Measurements from ENCODE around the gene MT1F. TPM values are rescaled to one million over a fixed set of nuclear protein-coding genes. Genes with fewer than 3 reads are reported as not detected.
A peak's percentile ranks its signal among the peaks of the same experiment; 100 is the strongest.

MT1F gene
- total RNA-seq, 1 experiment from 2014 or later = 7.3 TPM

DNA sequence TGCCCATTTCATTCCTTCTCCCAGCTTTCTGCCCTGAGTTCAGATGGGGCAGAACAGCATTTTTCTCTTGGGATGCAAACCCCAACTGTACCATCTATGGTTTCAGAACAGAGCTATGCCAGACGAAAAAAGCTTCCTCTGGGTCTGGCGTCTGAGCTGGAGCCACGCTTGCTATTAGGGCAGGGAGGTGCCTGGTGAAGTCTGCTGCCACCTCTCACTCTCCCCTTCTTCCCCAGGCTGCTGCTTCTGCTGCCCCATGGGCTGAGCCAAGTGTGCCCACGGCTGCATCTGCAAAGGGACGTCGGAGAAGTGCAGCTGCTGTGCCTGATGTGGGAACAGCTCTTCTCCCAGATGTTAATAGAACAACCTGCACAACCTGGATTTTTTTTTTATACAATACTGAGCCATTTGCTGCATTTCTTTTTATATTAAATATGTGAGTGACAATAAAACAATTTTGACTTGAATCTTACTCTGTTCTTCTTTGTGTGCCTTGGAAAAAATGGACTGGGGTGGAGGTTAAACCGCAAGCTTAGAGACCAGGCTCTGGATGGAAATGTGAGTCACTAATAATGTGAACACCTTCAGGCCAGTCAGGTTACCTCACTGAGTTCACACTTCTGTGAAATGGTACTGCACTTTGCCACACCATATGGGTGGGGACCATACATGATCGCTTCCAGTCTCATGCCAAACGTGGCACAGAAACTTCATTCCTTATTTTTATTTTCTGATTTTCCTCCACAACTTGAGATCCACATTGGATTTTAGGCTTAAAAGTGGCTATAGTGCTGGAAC lies 20.9 kb upstream of the MT1F start:
- TF ChIP-seq, protein P1, sequence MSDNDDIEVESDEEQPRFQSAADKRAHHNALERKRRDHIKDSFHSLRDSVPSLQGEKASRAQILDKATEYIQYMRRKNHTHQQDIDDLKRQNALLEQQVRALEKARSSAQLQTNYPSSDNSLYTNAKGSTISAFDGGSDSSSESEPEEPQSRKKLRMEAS (IDR thresholded peaks at IDR 0.05) = no peak
- TF ChIP-seq, protein P2, sequence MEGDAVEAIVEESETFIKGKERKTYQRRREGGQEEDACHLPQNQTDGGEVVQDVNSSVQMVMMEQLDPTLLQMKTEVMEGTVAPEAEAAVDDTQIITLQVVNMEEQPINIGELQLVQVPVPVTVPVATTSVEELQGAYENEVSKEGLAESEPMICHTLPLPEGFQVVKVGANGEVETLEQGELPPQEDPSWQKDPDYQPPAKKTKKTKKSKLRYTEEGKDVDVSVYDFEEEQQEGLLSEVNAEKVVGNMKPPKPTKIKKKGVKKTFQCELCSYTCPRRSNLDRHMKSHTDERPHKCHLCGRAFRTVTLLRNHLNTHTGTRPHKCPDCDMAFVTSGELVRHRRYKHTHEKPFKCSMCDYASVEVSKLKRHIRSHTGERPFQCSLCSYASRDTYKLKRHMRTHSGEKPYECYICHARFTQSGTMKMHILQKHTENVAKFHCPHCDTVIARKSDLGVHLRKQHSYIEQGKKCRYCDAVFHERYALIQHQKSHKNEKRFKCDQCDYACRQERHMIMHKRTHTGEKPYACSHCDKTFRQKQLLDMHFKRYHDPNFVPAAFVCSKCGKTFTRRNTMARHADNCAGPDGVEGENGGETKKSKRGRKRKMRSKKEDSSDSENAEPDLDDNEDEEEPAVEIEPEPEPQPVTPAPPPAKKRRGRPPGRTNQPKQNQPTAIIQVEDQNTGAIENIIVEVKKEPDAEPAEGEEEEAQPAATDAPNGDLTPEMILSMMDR (IDR thresholded peaks at IDR 0.05 in 2 of 3, conservative IDR thresholded peaks at IDR 0.05 in 1 of 3; ENCODE audit: borderline replicate concordance in 1 of 3, insufficient read depth in 1 of 3, low read depth in 2 of 3, low read length in 2 of 3) = no peak
- TF ChIP-seq YY1 (IDR thresholded peaks at IDR 0.05; ENCODE audit: extremely low read depth, insufficient replicate concordance, low read depth, low read length) (no peak), TCF7L2 (IDR thresholded peaks at IDR 0.05; ENCODE audit: borderline replicate concordance, extremely low read depth, insufficient read depth, insufficient read length) (no peak), CBX3 (IDR thresholded peaks at IDR 0.05; ENCODE audit: low read depth) (no peak), ZNF274 (IDR thresholded peaks at IDR 0.05; ENCODE audit: low read depth, low read length) (no peak), JUND (IDR thresholded peaks at IDR 0.05) (no peak), ELF1 (IDR thresholded peaks at IDR 0.05; ENCODE audit: borderline replicate concordance, low read depth) (no peak), EZH2phosphoT487 (IDR thresholded peaks at IDR 0.05; ENCODE audit: borderline replicate concordance) (no peak), FOSL1 (IDR thresholded peaks at IDR 0.05; ENCODE audit: low read depth) (no peak), POLR2AphosphoS5 (IDR thresholded peaks at IDR 0.05; ENCODE audit: low read depth, low read length) (no peak), RAD21 (IDR thresholded peaks at IDR 0.05; ENCODE audit: low read depth) (no peak)
- TF ChIP-seq, protein P3, sequence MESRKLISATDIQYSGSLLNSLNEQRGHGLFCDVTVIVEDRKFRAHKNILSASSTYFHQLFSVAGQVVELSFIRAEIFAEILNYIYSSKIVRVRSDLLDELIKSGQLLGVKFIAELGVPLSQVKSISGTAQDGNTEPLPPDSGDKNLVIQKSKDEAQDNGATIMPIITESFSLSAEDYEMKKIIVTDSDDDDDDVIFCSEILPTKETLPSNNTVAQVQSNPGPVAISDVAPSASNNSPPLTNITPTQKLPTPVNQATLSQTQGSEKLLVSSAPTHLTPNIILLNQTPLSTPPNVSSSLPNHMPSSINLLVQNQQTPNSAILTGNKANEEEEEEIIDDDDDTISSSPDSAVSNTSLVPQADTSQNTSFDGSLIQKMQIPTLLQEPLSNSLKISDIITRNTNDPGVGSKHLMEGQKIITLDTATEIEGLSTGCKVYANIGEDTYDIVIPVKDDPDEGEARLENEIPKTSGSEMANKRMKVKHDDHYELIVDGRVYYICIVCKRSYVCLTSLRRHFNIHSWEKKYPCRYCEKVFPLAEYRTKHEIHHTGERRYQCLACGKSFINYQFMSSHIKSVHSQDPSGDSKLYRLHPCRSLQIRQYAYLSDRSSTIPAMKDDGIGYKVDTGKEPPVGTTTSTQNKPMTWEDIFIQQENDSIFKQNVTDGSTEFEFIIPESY (IDR thresholded peaks at IDR 0.05; ENCODE audit: extremely low read depth, insufficient replicate concordance, low read length) = no peak
- TF ChIP-seq, protein P4, sequence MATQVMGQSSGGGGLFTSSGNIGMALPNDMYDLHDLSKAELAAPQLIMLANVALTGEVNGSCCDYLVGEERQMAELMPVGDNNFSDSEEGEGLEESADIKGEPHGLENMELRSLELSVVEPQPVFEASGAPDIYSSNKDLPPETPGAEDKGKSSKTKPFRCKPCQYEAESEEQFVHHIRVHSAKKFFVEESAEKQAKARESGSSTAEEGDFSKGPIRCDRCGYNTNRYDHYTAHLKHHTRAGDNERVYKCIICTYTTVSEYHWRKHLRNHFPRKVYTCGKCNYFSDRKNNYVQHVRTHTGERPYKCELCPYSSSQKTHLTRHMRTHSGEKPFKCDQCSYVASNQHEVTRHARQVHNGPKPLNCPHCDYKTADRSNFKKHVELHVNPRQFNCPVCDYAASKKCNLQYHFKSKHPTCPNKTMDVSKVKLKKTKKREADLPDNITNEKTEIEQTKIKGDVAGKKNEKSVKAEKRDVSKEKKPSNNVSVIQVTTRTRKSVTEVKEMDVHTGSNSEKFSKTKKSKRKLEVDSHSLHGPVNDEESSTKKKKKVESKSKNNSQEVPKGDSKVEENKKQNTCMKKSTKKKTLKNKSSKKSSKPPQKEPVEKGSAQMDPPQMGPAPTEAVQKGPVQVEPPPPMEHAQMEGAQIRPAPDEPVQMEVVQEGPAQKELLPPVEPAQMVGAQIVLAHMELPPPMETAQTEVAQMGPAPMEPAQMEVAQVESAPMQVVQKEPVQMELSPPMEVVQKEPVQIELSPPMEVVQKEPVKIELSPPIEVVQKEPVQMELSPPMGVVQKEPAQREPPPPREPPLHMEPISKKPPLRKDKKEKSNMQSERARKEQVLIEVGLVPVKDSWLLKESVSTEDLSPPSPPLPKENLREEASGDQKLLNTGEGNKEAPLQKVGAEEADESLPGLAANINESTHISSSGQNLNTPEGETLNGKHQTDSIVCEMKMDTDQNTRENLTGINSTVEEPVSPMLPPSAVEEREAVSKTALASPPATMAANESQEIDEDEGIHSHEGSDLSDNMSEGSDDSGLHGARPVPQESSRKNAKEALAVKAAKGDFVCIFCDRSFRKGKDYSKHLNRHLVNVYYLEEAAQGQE (IDR thresholded peaks at IDR 0.05; ENCODE audit: low read depth) = no peak
- Histone ChIP-seq H3K4me3 (replicated peaks in 1 of 2; ENCODE audit: low read depth in 1 of 2, low read length in 2 of 2) (no peak overlapping the region), H3K9me2 (ENCODE audit: insufficient read depth) (no peaks in the 10 kb centered on the region), H3K36me3 (ENCODE audit: control insufficient read depth in 1 of 2, insufficient read depth in 2 of 2, low read length in 2 of 2) (no peaks in the 10 kb centered on the region), H3K9me3 (ENCODE audit: control insufficient read depth in 1 of 2, insufficient read depth in 1 of 2, low read depth in 1 of 2, low read length in 2 of 2) (no peaks in the 10 kb centered on the region), H4K20me1 (ENCODE audit: insufficient read depth) (no peaks in the 10 kb centered on the region), H2AFZ (ENCODE audit: low read depth, low read length, poor library complexity, severe bottlenecking) (no peak overlapping the region), H3K27ac (ENCODE audit: low read depth, low read length) (no peak overlapping the region), H3K9ac (ENCODE audit: low read length) (no peak overlapping the region), H3K79me2 (ENCODE audit: insufficient read depth, low read length) (no peaks in the 10 kb centered on the region), H3K4me2 (ENCODE audit: low read length) (no peak overlapping the region), H3K27me3 (ENCODE audit: insufficient read depth, low read length) (no peaks in the 10 kb centered on the region), H3K4me1 (ENCODE audit: control insufficient read depth in 1 of 2, insufficient read depth in 2 of 2, low read length in 2 of 2) (peaks cover 0 to 3% of the 10 kb centered on the region in 2 experiments; a peak in 1 of 4 replicates)
- no peak for DNase-seq (ENCODE audit: low read depth, low spot score)
- ChIA-PET CTCF (no interaction called here), RAD21 (ENCODE audit: low non-redundant PET in 1 of 2, low total read pairs in 2 of 2, uncharacterized antibody in 2 of 2, unreplicated experiment in 2 of 2) (no interaction called here), POLR2A (interaction anchor here (1.5 to 1.9 kb wide), 2 partner anchors 10 to 11 kb away, joined by 4 to 8 read pairs; partner anchors contain the start of gene MT1E)
- BruUV-seq (replicated peaks) = no TSS peak
- ATAC-seq = 0 out of 2 replicates have a peak, but pooled peaks have one; percentile 52
- intact Hi-C loops (cut with micrococcal nuclease) = no loop called here

Data from HCT116 (cell line).